Keratinocyte (primary cell): ENCODE results near the gene CAND2.

Experiments used
- EZH2 ChIP-seq: IDR thresholded peaks from one replicate; pipeline ENCODE4 v1.6.1; 2012; ENCODE audit warnings: inconsistent platforms, mild to moderate bottlenecking, low read length, moderate library complexity
- TF ChIP-seq, protein P1 (sequence below), 3 experiments: IDR thresholded peaks in 1 of 3; conservative IDR thresholded peaks in 1 of 3; optimal IDR thresholded peaks in 1 of 3; 2 replicates in 2 of 3; 3 replicates in 1 of 3; pipeline versions ENCODE3 to v1.5.1; 2011; ENCODE audit warnings: low read length in 3 of 3, mild to moderate bottlenecking in 3 of 3, moderate library complexity in 2 of 3, control low read depth in 1 of 3, inconsistent platforms in 1 of 3; ENCODE audit not compliant: insufficient read depth in 2 of 3; ENCODE audit errors: extremely low read depth in 1 of 3

DNA sequence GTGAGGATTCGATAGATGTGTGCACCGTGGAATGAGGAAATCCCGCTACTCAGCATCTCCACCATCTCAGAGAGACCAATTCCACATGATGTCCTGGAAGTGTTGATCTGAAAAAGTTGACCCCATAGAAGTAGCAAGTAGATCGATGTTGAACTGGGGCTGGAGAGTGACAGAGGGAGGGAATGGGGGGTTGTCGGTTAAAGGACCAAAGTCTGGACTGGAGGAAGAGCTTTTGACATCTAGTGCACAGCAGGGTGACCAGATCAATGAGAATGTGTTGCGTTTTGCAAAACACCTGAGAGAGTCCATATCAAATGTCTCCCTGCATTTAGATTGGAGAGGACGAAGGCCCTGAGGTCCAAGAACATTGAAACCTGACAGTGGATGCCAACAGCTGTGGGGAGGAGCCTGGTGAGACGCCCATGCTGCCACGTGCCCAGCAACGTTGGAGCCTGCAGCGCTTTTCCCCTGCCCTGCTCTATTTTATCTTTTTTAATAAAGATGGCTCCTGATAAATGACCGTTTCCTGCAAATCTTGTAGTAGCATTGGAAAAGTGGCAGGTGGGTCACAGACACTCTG, 75.0 kb downstream of the CAND2 start:
- TF ChIP-seq, protein P1, sequence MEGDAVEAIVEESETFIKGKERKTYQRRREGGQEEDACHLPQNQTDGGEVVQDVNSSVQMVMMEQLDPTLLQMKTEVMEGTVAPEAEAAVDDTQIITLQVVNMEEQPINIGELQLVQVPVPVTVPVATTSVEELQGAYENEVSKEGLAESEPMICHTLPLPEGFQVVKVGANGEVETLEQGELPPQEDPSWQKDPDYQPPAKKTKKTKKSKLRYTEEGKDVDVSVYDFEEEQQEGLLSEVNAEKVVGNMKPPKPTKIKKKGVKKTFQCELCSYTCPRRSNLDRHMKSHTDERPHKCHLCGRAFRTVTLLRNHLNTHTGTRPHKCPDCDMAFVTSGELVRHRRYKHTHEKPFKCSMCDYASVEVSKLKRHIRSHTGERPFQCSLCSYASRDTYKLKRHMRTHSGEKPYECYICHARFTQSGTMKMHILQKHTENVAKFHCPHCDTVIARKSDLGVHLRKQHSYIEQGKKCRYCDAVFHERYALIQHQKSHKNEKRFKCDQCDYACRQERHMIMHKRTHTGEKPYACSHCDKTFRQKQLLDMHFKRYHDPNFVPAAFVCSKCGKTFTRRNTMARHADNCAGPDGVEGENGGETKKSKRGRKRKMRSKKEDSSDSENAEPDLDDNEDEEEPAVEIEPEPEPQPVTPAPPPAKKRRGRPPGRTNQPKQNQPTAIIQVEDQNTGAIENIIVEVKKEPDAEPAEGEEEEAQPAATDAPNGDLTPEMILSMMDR (optimal IDR thresholded peaks at IDR 0.05 in 1 of 3, IDR thresholded peaks at IDR 0.05 in 1 of 3, conservative IDR thresholded peaks at IDR 0.05 in 1 of 3; ENCODE audit: extremely low read depth in 1 of 3, insufficient read depth in 2 of 3, low read length in 3 of 3) = no peak
- no peak for TF ChIP-seq EZH2
